Measurements from ENCODE around the gene ARID1B.

The ARID1B gene

DNA sequence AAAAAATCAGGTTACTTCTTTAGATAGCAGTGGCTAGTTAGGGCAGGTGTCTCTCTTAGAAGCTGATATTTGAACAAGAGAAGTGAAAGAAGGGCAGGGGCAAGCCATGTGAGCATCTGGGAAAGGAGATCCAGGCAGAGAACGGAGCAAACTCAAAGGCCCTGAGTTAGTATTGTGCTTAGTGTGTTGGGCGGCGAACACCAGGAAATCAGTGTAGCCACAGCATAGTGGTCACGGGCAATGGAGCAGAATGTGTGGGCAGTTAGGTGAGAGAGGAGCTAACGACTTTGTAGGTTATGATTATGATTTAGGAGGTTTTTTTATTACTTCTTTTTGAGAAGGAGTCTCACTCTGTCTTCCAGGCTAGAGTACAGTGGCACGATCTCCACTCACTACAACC is 316.9 kb downstream of the ARID1B start:
- no peaks in the 10 kb centered on the region for H3K27me3 ChIP-seq (ENCODE audit: control insufficient read depth in 1 of 2, insufficient read depth in 2 of 2, low read length in 2 of 2)
- no peak overlapping the region for H3K27ac ChIP-seq (ENCODE audit: low read depth, low read length)
- no peaks in the 10 kb centered on the region for H3K9me3 ChIP-seq (ENCODE audit: control insufficient read depth in 1 of 2, low read length in 2 of 2)
- peaks cover 0 to 7% of the 10 kb centered on the region in 2 donors for H3K36me3 ChIP-seq (ENCODE audit: control insufficient read depth in 1 of 2, insufficient read depth in 2 of 2, low read length in 2 of 2)
- no peak overlapping the region for H3K4me3 ChIP-seq (ENCODE audit: low read depth in 1 of 2, low read length in 2 of 2)
- peaks cover 0 to 5% of the 10 kb centered on the region in 2 donors for H3K4me1 ChIP-seq (ENCODE audit: control insufficient read depth in 1 of 2, insufficient read depth in 2 of 2, low read length in 2 of 2)
- H3K9ac ChIP-seq (ENCODE audit: low read depth in 1 of 2, low read length in 2 of 2), result no peak overlapping the region

DNA sequence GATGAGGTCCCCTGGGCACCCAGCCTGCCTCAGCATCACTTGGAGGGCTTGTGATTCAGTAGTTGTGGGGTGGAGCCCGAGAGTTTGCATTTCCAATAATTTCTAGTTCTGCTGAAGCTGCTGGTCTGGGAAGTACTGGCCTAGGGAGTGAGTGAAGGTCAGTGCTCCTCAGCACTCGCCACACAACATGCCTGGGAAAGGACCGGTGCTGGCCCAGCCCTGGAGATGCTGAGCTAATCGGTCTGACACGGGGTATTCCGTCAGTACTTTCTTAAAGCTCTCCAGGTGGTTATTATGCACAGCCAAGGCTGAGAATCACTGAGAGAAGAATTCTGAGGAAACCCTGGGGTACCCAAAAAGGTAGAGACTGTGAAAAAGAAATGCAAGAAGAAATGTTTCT is 317.9 kb downstream of the ARID1B start:
- Histone ChIP-seq H3K9ac (ENCODE audit: low read depth in 1 of 2, low read length in 2 of 2) (no peak overlapping the region), H3K27me3 (ENCODE audit: control insufficient read depth in 1 of 2, insufficient read depth in 2 of 2, low read length in 2 of 2) (no peaks in the 10 kb centered on the region), H3K27ac (ENCODE audit: low read depth, low read length) (no peak overlapping the region), H3K4me1 (ENCODE audit: control insufficient read depth in 1 of 2, insufficient read depth in 2 of 2, low read length in 2 of 2) (peaks cover 2 to 5% of the 10 kb centered on the region in 2 donors), H3K4me3 (ENCODE audit: low read depth in 1 of 2, low read length in 2 of 2) (no peak overlapping the region), H3K9me3 (ENCODE audit: control insufficient read depth in 1 of 2, low read length in 2 of 2) (no peaks in the 10 kb centered on the region), H3K36me3 (ENCODE audit: control insufficient read depth in 1 of 2, insufficient read depth in 2 of 2, low read length in 2 of 2) (peaks cover 0 to 7% of the 10 kb centered on the region in 2 donors)

DNA sequence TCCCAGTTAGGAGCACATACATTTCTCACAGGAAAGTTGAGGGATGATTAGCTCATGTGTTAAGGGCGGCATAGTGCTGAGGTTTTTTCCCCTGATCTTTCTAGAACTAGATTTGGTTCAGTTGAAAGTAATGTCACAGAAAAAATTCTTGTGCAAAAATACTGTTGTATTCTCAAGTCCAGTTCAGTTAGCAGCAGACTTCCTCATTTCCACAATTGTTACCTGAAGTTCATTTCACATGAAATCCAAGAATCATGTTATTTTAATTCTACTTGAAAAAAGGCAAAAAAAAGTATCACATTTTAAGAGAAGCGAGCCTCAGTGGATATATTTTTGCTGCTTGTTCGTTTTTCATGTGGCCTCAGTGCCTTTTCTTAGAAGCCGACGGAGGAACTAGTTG is 318.4 kb downstream of the ARID1B start:
- Histone ChIP-seq H3K36me3 (ENCODE audit: control insufficient read depth in 1 of 2, insufficient read depth in 2 of 2, low read length in 2 of 2) (peaks cover 0 to 4% of the 10 kb centered on the region in 2 donors), H3K9me3 (ENCODE audit: control insufficient read depth in 1 of 2, low read length in 2 of 2) (no peaks in the 10 kb centered on the region), H3K27me3 (ENCODE audit: control insufficient read depth in 1 of 2, insufficient read depth in 2 of 2, low read length in 2 of 2) (no peaks in the 10 kb centered on the region), H3K9ac (ENCODE audit: low read depth in 1 of 2, low read length in 2 of 2) (no peak overlapping the region), H3K4me3 (ENCODE audit: low read depth in 1 of 2, low read length in 2 of 2) (no peak overlapping the region), H3K27ac (ENCODE audit: low read depth, low read length) (no peak overlapping the region), H3K4me1 (ENCODE audit: control insufficient read depth in 1 of 2, insufficient read depth in 2 of 2, low read length in 2 of 2) (peaks cover 5 to 7% of the 10 kb centered on the region in 2 donors)

DNA sequence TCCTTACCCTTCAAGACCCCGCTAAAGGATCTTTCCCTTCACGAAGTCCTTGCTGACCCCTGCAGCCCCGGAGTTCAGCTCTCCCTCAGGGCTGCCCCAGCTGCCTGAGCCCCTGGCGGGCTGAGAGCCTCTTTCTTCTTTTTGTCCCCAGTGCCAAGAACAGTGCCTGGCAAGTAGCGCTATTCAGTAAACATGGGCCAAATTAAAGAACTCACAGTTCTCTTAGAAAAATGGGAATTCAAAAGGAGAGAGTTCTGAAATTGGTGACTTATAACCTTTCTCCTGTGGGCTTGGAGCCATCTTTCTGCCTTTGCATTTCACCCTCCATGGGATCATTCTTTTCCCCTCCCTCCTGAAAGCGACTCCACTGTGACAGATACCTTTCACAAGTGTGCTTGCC is 318.9 kb downstream of the ARID1B start:
- peaks cover 5 to 7% of the 10 kb centered on the region in 2 donors for H3K4me1 ChIP-seq (ENCODE audit: control insufficient read depth in 1 of 2, insufficient read depth in 2 of 2, low read length in 2 of 2)

DNA sequence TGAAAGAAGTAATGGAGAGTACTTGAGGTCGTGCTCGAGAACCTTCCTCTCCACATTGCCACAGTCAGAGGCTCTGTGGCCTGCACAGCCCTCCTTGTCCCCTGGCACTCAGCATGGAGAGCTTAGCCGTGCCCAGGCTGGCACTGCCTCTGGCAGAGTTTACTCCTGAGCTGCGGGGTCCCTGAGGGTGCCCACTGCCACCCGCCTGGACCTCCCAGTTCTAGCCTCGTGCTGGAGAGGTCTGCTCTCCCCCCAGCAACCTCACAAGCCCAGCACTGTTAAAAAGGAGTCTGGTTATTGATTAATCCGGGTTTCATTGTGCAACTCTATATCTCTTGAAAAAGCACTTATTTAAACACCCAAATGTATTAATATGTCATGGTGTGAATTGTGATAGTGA is 319.3 kb downstream of the ARID1B start:
- no peak overlapping the region for H3K27ac ChIP-seq (ENCODE audit: low read depth, low read length)
- H3K36me3 ChIP-seq (ENCODE audit: control insufficient read depth in 1 of 2, insufficient read depth in 2 of 2, low read length in 2 of 2), result no peaks in the 10 kb centered on the region
- no peak overlapping the region for H3K4me3 ChIP-seq (ENCODE audit: low read depth in 1 of 2, low read length in 2 of 2)
- no peaks in the 10 kb centered on the region for H3K27me3 ChIP-seq (ENCODE audit: control insufficient read depth in 1 of 2, insufficient read depth in 2 of 2, low read length in 2 of 2)
- H3K4me1 ChIP-seq (ENCODE audit: control insufficient read depth in 1 of 2, insufficient read depth in 2 of 2, low read length in 2 of 2), result peaks cover 5 to 7% of the 10 kb centered on the region in 2 donors
- no peaks in the 10 kb centered on the region for H3K9me3 ChIP-seq (ENCODE audit: control insufficient read depth in 1 of 2, low read length in 2 of 2)
- no peak overlapping the region for H3K9ac ChIP-seq (ENCODE audit: low read depth in 1 of 2, low read length in 2 of 2)

More for the DNA sequence above, 318.9 kb downstream of the ARID1B start:
- H3K27ac ChIP-seq (ENCODE audit: low read depth, low read length), result no peak overlapping the region
- H3K9ac ChIP-seq (ENCODE audit: low read depth in 1 of 2, low read length in 2 of 2), result no peak overlapping the region
- no peaks in the 10 kb centered on the region for H3K27me3 ChIP-seq (ENCODE audit: control insufficient read depth in 1 of 2, insufficient read depth in 2 of 2, low read length in 2 of 2)
- H3K4me3 ChIP-seq (ENCODE audit: low read depth in 1 of 2, low read length in 2 of 2), result no peak overlapping the region
- H3K9me3 ChIP-seq (ENCODE audit: control insufficient read depth in 1 of 2, low read length in 2 of 2), result no peaks in the 10 kb centered on the region
- no peaks in the 10 kb centered on the region for H3K36me3 ChIP-seq (ENCODE audit: control insufficient read depth in 1 of 2, insufficient read depth in 2 of 2, low read length in 2 of 2)

DNA sequence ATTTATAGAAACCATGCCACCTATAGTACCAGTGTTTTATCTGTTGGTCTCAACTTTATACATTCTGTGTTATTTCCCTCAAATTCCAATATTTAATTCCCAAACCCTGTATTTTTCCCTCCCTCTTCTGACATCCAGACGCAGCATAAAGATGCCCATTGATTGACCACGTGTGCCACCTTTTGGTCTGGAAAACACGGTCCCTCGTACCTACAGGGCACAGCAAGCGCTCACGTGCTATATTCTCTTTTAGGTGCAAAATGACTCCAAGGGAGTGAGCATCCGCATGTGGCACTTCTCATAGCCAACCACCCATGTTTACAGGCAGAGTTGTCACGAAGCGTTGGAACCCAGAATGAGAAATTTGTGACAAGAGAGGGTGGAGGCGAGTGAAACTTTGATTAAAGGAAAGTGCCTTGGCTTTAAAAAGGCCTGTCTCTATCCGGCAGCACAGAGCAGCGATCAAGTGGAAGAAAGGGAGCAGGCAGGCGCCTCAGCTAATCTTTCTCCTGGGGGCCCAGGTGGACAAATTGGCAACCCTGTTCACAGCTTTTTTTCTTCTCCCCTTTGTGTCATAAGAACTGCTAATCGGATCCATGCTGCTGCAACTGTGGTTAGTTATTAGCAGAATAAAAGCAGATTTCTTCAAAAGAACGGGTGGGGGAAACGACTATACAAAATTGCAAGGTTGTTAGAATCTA is 320.2 kb downstream of the ARID1B start:
- Histone ChIP-seq H3K9me3 (ENCODE audit: control insufficient read depth in 1 of 2, low read length in 2 of 2) (no peaks in the 10 kb centered on the region), H3K36me3 (ENCODE audit: control insufficient read depth in 1 of 2, insufficient read depth in 2 of 2, low read length in 2 of 2) (no peaks in the 10 kb centered on the region), H3K9ac (ENCODE audit: low read depth in 1 of 2, low read length in 2 of 2) (no peak overlapping the region), H3K27me3 (ENCODE audit: control insufficient read depth in 1 of 2, insufficient read depth in 2 of 2, low read length in 2 of 2) (no peaks in the 10 kb centered on the region), H3K27ac (ENCODE audit: low read depth, low read length) (no peak overlapping the region), H3K4me1 (ENCODE audit: control insufficient read depth in 1 of 2, insufficient read depth in 2 of 2, low read length in 2 of 2) (peaks cover 5 to 7% of the 10 kb centered on the region in 2 donors), H3K4me3 (ENCODE audit: low read depth in 1 of 2, low read length in 2 of 2) (no peak overlapping the region)

DNA sequence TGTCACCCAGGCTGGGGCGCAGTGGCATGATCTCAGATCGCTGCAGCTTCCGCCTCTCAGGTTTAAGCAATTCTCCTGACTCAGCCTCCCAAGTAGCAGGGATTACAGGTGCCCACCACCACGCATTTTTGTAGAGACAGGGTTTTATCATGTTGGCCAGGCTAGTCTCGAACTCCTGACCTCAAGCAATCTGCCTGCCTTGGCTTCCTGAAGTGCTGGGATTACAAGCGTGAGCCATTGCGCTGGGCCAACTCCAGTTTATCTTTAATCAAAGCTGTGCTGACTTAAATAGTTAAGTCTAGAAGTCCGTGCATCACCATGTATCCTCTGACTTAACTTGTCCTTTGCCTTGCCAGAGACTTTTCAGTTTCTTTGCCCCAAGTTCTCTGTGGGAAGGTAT is 321.8 kb downstream of the ARID1B start:
- no peaks in the 10 kb centered on the region for H3K27me3 ChIP-seq (ENCODE audit: control insufficient read depth in 1 of 2, insufficient read depth in 2 of 2, low read length in 2 of 2)
- no peaks in the 10 kb centered on the region for H3K9me3 ChIP-seq (ENCODE audit: control insufficient read depth in 1 of 2, low read length in 2 of 2)
- no peak overlapping the region for H3K27ac ChIP-seq (ENCODE audit: low read depth, low read length)

DNA sequence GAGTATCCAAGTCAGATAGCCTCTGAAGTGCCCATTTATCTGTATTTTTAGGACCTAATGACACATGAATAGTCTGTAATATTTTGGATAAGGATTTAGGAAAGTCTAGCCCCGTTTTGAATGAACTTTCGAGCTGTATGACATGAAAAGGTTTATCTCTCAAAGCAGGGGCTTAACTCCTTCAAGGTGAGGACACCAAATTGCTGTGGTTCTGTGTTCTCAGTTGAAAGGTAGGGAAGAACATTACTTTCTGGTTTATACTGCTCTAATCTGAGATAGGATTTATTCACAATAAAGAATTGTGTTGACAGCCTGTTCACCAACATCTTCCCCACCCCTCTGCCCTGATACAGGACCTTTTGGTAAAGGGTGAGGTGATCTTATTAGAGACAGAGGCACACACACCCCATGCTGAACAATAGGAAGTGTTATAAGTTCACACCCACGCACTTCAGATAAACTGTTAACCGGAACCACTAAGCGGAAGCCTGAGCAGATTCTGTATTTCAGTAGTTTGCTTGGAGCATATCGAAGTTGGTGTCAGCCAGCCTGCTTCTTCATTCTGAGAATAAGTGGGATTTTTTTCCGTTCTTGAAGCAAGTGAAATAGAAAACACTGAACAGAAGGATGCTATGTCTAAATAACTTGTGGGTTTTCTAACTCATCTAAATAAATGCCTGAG is 322.9 kb downstream of the ARID1B start:
- no peak overlapping the region for H3K27ac ChIP-seq (ENCODE audit: low read depth, low read length)
- no peaks in the 10 kb centered on the region for H3K27me3 ChIP-seq (ENCODE audit: control insufficient read depth in 1 of 2, insufficient read depth in 2 of 2, low read length in 2 of 2)
- H3K36me3 ChIP-seq (ENCODE audit: control insufficient read depth in 1 of 2, insufficient read depth in 2 of 2, low read length in 2 of 2), result no peaks in the 10 kb centered on the region
- no peak overlapping the region for H3K9ac ChIP-seq (ENCODE audit: low read depth in 1 of 2, low read length in 2 of 2)
- no peaks in the 10 kb centered on the region for H3K9me3 ChIP-seq (ENCODE audit: control insufficient read depth in 1 of 2, low read length in 2 of 2)
- H3K4me1 ChIP-seq (ENCODE audit: control insufficient read depth in 1 of 2, insufficient read depth in 2 of 2, low read length in 2 of 2), result peaks cover 5 to 7% of the 10 kb centered on the region in 2 donors
- no peak overlapping the region for H3K4me3 ChIP-seq (ENCODE audit: low read depth in 1 of 2, low read length in 2 of 2)

More for the DNA sequence above, 321.8 kb downstream of the ARID1B start:
- peaks cover 5 to 7% of the 10 kb centered on the region in 2 donors for H3K4me1 ChIP-seq (ENCODE audit: control insufficient read depth in 1 of 2, insufficient read depth in 2 of 2, low read length in 2 of 2)
- H3K9ac ChIP-seq (ENCODE audit: low read depth in 1 of 2, low read length in 2 of 2), result no peak overlapping the region
- H3K4me3 ChIP-seq (ENCODE audit: low read depth in 1 of 2, low read length in 2 of 2), result no peak overlapping the region
- H3K36me3 ChIP-seq (ENCODE audit: control insufficient read depth in 1 of 2, insufficient read depth in 2 of 2, low read length in 2 of 2), result no peaks in the 10 kb centered on the region

DNA sequence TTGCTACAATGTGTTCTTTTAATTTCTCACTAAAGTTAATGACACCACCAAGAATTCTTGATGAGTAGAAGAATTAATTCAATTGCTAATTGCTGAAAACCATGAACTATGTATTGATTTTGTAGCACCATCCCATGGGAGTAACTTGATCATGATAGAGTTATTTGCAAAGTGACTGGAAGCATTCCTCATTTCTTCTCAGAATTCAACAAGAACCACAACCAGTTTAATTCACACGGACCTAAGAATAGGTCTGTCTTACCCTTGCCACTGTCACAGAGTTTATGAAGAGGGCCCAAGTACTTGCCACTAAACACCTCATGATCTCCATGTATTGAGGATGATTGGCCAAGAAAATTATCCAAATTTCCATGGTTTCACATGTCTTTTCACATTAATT is 324.0 kb downstream of the ARID1B start:
- Histone ChIP-seq H3K9ac (ENCODE audit: low read depth in 1 of 2, low read length in 2 of 2) (no peak overlapping the region), H3K27me3 (ENCODE audit: control insufficient read depth in 1 of 2, insufficient read depth in 2 of 2, low read length in 2 of 2) (no peaks in the 10 kb centered on the region), H3K27ac (ENCODE audit: low read depth, low read length) (no peak overlapping the region), H3K36me3 (ENCODE audit: control insufficient read depth in 1 of 2, insufficient read depth in 2 of 2, low read length in 2 of 2) (no peaks in the 10 kb centered on the region), H3K9me3 (ENCODE audit: control insufficient read depth in 1 of 2, low read length in 2 of 2) (no peaks in the 10 kb centered on the region), H3K4me1 (ENCODE audit: control insufficient read depth in 1 of 2, insufficient read depth in 2 of 2, low read length in 2 of 2) (peaks cover 5 to 7% of the 10 kb centered on the region in 2 donors), H3K4me3 (ENCODE audit: low read depth in 1 of 2, low read length in 2 of 2) (no peak overlapping the region)

DNA sequence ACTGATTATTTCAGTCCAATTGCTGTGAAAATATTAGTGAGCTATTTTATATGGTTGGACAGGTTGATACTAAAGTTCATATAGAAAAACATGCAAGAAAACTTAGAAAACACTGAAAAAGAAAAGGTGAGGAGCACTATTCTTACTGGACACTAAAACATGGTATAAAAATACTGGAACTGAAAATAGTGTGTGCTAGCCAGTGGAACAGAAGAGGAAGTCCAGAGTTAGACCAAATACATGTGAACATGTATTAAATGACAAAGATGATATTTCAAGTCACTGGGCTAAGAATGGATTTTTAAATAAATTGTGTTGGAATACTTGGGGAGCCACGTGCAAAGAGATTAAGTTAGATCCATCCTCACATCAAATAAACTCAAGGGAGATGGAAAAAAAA is 327.6 kb downstream of the ARID1B start:
- Histone ChIP-seq H3K4me1 (ENCODE audit: control insufficient read depth in 1 of 2, insufficient read depth in 2 of 2, low read length in 2 of 2) (peaks cover 0 to 18% of the 10 kb centered on the region in 2 donors), H3K9ac (ENCODE audit: low read depth in 1 of 2, low read length in 2 of 2) (no peak overlapping the region), H3K9me3 (ENCODE audit: control insufficient read depth in 1 of 2, low read length in 2 of 2) (no peaks in the 10 kb centered on the region), H3K36me3 (ENCODE audit: control insufficient read depth in 1 of 2, insufficient read depth in 2 of 2, low read length in 2 of 2) (no peaks in the 10 kb centered on the region), H3K27me3 (ENCODE audit: control insufficient read depth in 1 of 2, insufficient read depth in 2 of 2, low read length in 2 of 2) (no peaks in the 10 kb centered on the region), H3K27ac (ENCODE audit: low read depth, low read length) (no peak overlapping the region), H3K4me3 (ENCODE audit: low read depth in 1 of 2, low read length in 2 of 2) (no peak overlapping the region)
